ENCODE data around the gene LGALSL.

The LGALSL gene

DNA sequence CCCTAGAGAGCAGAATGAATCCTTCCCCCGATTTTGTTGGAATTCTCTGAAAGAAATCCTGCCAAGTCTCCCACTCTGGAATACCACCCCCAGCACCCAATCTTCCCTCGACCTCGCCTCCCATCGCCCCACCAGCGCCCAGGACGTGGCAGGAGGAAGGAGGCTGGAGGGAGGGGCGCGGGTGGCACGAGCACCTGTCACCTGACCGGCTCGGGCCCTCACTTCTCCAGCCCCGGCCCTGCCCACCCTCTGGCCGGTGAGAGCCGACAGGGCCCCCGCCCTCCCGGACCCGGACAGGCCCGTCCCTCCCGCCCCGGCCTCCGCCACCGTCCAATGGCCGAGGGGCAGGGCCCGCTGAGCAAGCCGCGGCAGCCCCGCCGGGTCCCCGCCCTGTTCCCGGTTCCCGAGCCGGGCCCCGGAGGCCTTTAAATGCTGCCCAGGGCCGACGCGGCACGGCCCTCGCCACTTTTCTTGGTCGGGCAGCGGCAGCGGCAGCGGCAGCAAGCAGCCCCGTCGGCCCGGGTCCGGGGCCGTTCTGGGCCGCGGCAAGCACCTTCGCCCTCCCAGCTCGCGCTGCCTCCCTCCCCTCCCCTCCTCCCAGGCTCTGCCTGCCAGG, at the start of gene LGALSL:
Gene LGALSL, plus strand, starts transcription at position 393 of the 616 bp plus-strand sequence. CDS start 384 bp downstream, outside the sequence.
- no peak for FAIRE-seq

DNA sequence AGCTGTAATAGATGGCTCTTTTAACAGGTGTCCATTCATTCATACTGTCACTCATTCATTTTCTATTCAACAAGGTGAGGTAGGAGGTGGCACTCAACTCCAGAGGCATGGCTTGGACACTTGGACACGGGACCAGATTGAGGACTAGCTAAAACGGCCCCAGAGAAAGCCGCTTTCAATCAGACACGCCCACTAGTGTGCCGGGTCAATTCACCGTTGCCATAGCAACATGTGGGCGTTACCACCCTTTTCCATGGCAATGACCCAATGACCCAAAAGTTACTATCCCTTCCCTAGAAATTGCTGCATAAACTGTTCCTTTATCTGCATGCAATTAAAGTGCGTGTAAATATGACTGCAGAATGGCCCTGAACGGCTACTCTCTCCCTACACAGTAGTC, 49.2 kb upstream of the LGALSL start:
- no peak for FAIRE-seq

DNA sequence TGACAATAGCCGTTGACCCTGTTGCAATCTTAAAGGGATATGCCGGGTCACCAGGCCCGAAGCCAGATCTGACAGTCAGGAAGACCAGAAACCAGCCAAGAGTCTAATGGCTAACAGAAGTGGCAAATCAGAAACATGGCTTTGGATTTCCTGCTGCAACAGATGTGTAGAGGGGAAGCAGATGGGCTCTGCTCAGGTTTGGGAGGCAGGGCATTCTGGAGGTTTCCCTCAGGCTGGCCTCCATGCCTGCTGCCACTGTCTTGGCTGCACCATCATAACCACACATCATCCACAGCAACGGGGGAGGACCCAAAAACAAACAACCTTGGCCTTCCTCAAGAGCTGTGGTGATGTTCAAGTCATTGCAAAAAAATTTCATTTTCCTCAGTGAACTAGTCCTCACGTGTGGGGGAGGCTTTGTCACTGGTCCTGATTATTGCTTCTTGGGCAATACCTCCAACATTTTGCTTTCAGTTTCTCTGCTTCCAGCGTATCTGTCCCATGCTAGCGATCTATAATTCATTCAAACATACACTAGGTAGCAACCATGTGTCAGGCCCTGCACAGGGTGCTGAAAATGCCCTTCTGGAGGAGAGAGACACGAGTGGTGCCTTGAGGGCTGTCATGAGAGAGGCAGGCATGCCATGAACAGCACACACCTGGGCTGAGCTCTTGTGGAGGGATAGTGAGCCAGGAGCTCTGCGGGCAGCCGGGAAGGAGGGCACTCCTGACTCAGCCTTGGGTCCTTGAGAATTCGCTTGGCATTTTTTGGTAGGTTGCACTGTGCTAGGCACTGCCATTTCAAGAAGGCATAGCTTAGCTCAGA, 48.2 kb upstream of the LGALSL start:
- no peak for FAIRE-seq

DNA sequence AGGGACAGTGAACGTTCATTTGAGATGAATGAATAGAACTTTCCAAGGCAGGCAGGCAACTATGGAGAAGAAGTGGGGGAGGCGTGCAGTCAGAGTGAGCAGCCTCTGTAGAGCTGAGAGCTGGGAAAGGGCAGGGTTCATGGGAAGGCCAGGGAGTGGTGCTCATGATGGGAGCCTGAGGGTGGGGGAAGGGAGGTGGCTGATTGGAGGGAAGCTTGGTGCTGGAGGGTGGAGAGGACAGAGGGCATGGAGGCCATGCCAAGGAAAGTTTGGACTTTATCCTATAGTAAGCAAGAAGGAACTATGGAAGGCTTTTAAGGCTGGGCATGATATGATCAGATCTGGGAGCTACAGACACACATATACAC, 47.6 kb upstream of the LGALSL start:
- no peak for FAIRE-seq

DNA sequence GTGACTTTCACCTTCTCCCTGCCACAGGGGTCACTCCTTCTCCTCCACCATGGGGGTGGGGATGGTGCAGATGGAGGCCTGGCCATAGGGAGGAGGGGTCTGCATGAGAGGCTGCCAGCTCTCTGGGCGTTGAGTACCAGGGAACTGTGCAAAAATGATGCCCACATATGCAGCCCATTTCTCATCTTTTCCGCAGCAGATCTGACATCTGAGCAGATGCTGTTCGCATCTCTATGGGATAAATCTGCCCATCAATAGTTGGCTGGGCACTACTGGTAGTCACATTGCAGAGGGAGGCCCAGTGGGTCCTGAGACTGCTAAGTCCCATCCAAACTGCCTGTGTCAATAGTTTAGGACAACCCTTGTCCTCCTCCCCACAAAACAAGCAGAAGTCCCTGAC, 45.9 kb upstream of the LGALSL start:
- no peak for FAIRE-seq

DNA sequence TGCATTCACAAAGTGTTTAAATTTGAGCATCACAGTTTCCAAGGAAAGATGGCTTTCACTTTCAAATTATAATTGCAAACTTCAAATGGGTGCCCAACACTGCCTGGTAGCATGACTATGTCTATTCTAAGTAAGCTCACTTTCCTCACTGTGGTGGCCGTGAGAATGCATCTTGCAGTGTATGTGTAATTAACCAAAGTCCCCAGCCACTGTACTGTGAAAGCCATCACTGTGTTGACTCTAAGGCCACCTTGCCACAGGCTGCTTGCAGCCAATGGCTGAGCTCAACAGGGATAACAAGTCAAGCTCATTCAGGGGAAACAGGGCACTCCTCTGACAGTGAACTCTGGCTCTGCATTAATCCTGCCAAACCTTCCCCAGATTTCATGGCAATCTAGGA, 43.3 kb upstream of the LGALSL start:
- no peak for FAIRE-seq

DNA sequence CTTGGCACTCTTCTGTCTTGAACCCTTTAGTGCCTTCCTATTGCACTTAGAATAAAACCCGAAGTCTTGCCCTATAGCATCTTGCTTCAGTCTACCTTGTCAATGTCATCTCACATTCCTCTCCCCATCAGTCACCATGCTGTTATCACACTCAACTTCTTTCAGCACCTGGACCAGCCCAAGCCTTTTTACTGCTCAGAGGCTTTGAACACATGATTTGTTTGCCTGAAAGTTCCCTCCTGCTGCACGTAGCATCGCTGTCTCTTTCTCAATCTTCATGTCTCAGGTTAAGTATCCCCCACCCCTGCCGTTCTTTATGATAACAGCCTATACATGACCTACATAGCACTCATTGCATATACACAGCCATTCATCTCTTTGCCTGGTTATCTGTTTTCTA, 41.3 kb upstream of the LGALSL start:
- FAIRE-seq: no peak

DNA sequence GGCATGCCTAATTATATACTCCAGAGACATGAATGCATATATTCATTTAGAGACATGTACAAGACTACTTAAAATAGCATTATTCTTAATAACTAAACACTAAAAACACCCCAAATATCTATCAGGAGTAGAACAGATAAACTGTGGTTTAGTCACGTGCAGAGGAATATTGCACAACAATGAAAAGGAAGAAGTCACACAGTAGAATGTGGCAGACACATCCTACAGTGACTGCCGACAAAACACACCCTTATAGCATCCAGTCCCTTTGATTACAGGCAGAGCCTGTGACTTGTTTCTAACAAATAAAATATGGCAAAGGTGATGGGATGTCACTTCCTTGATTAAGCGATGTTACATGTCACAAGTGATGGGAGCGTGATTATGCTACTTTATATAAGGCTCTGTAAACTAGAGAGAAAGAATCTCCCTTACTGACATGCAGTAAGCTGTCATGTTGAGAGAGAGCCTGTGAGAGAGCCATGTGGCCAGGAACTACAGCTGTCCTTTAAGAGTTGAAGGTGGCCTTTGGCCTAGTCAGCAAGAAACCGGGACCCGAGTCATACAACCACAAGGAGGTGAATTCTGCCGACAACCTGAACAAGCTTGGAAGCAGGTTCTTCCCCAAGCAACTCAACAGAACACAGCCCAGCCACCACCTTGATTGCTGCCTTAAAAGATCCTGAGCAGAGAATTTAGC, 39.1 kb upstream of the LGALSL start:
- no peak for FAIRE-seq

DNA sequence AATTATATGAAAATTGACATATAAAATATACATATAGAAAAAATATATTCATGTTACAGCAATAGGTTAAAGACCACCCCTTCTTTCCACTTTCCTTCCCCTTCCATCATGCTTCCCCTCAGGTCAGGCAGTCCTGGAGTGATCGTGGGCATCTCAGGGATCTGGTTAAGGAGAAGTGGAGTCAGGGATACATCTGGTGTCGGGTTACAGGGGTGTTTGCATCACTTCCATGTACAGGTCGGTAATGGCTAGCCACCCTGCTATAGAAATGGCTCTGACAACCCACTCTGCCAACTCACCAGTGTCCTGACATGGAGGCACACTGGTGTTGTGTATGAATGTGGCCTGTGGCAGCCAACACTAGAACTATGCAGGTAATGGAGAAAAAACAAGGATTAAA, 36.3 kb upstream of the LGALSL start:
- no peak for FAIRE-seq

DNA sequence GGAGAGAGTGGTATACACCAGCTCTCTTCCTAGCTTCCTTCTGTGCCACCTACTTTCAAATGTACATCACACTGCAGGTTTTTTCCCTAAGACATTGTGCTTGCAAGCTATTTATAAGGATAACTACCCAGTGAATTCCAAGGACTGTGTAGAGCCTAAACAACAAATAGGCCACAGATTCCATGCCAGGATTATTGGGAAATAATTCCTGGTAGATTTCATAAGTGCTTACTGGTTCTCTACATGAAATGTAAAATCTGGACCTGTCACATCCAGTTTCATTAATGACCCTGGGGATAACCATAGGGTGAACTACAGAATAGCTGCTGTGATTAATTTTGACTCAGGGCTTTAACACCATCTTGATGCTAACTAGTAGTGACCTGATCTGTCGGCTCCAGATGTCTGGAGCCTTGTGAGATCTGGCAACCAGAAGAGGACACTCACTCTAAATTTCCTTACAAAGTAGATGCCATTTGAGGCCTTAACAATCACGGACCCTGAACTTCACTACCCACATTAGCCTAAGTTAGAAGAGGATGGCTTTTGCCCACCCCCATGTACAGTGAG, 34.3 kb upstream of the LGALSL start:
- FAIRE-seq: no peak

DNA sequence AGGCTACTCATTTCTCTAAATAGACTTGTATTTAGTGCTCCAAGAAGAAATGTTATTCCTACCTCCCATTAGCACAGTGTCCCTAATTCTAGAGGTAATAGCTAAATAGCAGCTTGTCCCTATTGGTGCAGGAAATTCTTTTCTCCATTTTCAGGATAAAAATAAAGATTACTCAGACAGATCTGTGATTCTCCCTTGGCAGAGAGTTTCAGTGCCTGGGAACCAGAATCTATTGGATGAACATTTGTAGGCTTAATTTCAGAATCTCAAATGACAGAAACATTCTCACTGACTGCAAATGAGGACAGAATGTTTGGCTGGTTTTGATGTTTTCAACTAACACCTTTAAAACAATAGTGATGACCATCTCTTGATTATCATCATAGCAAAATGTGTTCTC, 33.3 kb upstream of the LGALSL start:
- no peak for FAIRE-seq

DNA sequence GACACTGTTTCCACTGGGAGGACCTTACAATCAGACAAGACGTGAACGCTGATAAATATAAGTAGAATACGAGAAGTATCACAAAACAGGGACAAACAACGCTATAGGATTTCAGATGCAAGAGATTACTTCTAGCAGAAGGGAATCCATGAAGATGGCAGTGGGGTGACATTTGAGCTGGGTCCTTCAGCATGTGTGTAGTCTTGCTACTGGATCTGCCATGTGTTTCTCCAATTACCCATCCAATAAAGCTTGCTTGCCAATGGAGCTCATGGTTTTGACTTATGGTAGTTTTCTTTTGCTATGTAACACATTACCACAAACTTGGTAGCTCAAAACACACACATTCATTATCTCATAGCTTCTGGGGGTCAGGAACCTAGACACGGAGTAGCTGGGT, 32.8 kb upstream of the LGALSL start:
- FAIRE-seq: no peak

DNA sequence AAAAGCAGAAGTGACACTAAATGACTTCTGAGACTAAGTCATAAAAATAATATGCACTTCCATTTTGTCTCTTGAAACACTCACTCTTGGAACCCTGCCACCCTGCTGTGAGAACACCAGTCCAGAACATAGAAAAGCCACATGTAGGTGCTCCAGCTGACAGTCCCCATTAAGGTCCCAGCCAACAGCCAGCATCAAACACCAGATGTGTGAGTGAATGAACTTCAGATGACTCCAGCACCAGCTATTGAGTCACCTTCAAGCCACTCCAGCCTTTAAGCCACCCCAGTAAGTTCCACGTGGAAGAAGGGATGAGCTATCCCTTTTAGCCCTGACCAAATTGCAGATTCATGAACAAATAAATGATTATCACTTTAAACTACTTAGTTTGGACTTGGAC, 31.5 kb upstream of the LGALSL start:
- no peak for FAIRE-seq

DNA sequence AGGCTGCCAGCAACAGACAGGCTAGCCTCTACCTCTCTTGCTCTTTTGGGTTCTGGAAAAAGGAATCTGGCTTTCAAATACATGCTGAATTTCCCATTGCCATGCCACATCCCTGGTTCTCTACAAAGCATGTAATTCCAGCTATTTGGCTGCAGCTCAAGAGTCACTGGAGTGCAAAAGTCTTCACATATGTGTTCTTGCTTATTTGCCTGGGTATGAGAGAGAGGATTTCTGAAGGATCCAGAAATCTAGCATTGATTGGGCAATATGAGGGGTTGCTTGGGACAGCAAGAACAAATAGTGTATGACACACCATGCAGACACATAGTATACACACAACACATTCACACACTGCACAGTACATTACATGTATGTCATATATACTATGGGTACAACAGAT, 30.7 kb upstream of the LGALSL start:
- FAIRE-seq: no peak

DNA sequence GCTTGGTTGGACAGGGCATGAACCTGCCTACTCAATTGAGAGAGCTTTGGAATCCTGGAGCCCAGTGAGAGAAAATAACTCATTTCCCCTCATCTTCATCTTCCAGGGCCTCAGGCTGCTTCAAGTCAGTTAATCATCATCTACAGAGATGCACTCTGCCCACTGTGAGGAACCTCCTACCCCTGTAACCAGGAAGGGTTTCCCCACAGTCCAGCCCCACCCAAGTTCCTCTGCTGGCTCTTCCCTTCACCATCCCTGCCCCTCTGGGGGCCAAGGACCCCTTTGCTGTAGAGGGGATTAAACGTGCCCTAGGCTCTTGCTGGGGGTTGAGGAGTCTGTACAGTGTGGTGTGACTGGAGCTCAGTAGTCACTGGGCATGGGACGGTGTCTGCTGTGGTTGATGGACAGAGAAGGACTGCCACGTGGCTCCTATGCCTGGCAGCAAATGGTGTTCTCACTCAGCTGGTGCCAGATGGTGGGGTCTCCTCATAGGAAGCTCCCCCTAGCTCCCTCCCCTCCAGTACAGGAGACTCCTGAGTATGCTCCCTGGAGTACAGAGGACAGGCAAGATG, 29.5 kb upstream of the LGALSL start:
- FAIRE-seq: no peak

DNA sequence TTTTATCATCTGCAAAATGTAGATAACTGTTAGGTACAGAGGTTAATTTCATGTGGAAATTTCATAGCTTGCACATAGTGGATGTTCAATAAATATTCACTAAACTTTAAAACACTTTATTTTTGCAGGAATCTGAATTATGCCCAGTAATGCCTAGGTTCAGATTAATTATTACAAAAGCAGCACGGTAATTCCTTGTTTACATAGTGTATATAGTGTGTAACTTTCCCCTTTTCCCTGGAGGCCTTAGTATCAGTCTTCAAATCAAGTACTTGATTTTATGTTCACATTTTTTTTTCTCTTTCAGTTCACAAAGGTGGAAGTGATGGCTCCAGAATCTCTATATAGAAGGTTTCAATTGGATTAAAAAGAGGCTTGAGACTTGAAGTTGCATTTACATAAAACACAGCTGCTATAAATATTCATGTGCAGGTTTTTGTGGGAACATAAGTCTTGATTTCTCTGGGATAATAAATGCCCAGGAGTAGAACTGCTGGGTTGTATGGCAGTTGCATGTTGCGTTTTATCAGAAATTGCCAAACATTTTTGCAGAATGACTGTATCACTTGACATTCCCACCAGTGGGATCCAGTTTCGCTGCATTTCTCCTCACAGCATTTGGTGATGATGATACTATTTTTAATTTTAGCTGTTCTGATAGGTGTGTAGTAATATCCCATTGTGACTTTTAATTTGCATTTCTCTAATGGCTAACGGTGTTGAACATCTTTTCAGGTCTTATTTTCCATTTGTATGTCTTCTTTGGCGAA, 27.6 kb upstream of the LGALSL start:
- FAIRE-seq: no peak

DNA sequence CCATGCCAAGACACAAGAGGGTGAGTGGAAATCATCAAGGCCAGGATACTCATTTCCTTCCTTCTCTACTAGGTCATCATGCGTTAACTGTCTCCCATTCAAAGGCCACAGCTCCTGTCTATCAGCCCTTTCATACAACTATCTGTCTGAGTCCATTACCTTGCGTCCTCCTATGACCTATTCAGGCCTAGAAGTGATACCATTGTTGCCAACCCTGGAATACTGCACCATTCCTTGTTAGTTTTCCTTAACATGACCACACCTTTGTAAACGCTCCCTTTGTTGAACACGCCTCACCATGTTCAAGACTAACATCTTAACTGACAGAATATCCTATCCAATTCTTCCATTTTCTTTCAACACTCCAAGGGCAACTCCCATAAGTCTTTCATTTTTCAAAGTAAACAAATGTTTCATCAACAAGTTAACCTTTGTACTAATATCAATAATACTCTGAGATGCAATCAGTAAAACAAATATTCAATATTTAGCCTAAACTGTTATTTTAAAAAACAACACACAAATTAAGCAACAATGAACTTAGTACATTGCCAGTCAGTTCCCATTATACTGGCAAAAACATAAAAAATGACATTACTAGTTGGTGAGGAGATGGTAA, 19.8 kb upstream of the LGALSL start:
- FAIRE-seq: no peak

DNA sequence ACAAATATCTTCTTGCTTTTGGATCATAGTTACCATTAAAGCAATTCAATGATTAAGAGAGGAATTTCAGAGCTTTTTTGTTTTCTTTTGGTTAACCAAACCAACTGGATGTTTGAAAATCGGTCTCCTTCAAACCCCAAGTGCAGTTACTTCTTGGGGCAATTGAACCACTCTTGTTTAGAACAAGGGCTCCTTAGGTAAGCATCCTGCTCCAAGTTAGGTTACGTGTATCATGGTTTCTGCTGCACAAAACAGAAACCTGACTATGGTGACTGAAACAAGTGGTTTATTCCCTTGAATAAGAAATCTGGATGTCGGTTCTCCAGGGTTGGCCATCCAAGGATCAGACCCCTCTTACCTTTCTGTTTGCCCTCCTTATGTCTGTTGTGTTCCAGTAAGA, 16.1 kb upstream of the LGALSL start:
- FAIRE-seq: no peak

DNA sequence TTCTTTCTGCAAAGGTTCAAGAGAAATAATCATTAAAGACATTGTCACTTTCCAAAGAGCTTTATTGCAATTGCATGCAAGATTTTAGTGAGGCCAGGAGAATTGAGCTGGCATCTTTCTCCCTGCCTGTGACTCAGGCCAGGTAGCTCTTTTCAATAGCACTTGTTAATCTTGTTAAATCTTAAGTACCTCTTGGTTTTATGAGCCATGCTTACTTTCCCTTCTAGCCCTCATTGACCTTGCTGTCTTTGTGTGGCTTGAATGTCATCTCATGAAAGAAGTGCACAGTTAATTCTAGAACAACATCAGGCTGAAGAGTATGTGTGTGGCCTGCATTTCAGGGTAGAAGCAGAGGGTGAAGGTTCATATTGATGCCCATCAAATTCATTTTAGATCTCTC, 14.8 kb upstream of the LGALSL start:
- FAIRE-seq: no peak

DNA sequence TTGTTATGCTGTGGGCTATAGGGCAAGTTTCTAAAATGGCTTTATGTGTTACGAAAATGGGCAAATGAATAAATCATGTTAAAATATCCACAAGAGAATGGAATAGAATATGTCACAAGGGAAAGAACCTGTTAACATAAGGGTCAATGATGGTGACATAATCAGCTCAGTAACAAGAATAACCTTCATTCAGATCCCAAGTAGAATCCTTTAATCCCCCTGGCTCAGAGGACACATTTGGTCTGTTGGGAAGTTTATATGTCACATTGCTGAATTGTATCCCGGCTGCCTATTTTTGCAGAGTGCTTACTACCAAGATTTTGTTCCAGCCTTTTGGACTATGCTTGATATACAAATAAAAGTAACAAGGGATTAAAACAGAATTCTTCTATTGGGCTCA, 13.1 kb upstream of the LGALSL start:
- no peak for FAIRE-seq

DNA sequence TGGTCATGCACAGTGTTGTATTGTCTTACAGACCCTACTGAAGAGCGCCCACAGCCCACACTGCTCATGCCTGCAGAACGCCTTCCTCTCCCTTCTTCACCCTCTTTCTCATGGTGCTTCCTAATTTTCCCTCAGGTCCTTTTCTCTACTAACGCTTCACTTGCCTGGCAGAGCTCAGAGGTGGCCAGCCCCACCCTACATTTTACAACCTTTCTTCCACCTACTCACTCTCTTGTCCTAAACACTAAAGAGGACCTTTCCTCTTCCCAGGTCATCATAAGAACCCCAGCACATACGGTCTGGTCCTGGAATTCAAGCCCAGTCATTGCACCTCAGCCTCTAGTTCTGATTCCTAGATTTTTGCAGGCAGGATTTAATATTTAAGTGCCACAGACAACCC, 11.7 kb upstream of the LGALSL start:
- no peak for FAIRE-seq

DNA sequence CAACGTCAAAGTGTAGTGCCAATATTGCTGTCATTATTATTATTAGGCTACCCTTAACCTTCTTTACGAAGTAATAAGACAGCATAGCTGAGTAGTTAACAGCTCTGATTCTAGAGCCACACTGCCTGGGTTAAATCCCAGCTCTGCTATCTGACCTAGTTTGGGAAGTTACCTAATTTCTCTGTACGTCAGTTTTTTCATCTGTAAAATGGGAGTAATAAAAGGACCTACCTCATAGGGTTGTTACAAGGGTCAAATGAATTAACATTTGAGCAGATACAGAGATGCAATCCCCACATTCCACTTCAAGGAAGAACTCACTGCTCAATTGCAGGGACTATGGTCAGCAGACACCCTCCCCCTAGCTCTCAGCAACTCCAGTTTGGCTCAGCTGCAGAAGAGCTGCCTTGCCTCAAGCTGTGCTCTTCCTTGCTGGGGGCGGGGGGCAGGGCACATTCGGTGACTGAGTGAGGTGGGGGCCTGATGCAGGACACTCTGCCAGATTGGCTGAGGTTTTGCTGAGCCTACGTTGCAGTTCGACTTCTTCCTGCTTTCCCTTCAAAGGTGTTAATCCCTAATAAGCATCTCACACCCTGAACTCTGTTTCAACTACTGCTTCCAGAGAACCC, 11.0 kb upstream of the LGALSL start:
- no peak for FAIRE-seq

Measured in TTC549 (cell line).